ENCODE data around the gene WTIP. TPM values are rescaled to one million over a fixed set of nuclear protein-coding genes. Genes with fewer than 3 reads are reported as not detected.

Gene WTIP
- total RNA-seq, 1 experiment from 2014 or later: 32.5 TPM

GRCh38 chr19:34503531-34504272 is 22.1 kb downstream of the WTIP start:
- Histone ChIP-seq H3K27me3 (ENCODE audit: insufficient read depth, low read length) (no peaks in the 10 kb centered on the region), H3K18ac (ENCODE audit: insufficient read length, low read depth, low read length) (no peak overlapping the region), H2BK5ac (ENCODE audit: insufficient read length, low read length) (no peak overlapping the region), H3K4me1 (ENCODE audit: insufficient read depth, low read length) (no peaks in the 10 kb centered on the region), H3T11ph (ENCODE audit: low read length) (no peak overlapping the region), H2AFZ (ENCODE audit: low read length) (no peak overlapping the region), H4K91ac (ENCODE audit: insufficient read length, low read depth, low read length) (no peak overlapping the region), H3K4me2 (ENCODE audit: insufficient read depth, insufficient read length, low read length) (no peak overlapping the region), H3K4ac (ENCODE audit: low read depth, low read length) (no peak overlapping the region), H3K23me2 (ENCODE audit: insufficient read length, low read depth, low read length, poor library complexity, severe bottlenecking) (no peaks in the 10 kb centered on the region), H4K5ac (ENCODE audit: insufficient read length, low read depth, low read length) (no peak overlapping the region), H2BK120ac (ENCODE audit: low read depth, low read length, poor library complexity, severe bottlenecking) (no peak overlapping the region), H4K20me1 (ENCODE audit: control insufficient read depth, insufficient read depth, insufficient read length) (no peaks in the 10 kb centered on the region), H3K79me2 (ENCODE audit: insufficient read depth, low read length) (no peaks in the 10 kb centered on the region), H3K56ac (ENCODE audit: insufficient read length, low read depth, low read length) (no peak overlapping the region), H2BK15ac (ENCODE audit: low read depth, low read length) (no peak overlapping the region), H3K9me3 (ENCODE audit: control insufficient read depth, low read depth, low read length) (no peaks in the 10 kb centered on the region), H3K79me1 (ENCODE audit: insufficient read depth, low read depth, low read length, poor library complexity, severe bottlenecking) (no peaks in the 10 kb centered on the region), H2AK5ac (ENCODE audit: insufficient read length, low read length) (no peak overlapping the region), H3K9ac (ENCODE audit: extremely low read depth, insufficient read length, low read length) (no peak overlapping the region), H2BK20ac (ENCODE audit: low read depth, low read length, poor library complexity, severe bottlenecking) (no peak overlapping the region), H3K14ac (ENCODE audit: insufficient read depth, low read length) (no peak overlapping the region; the same call in 1 of the 2 replicates), H4K8ac (replicated peaks; ENCODE audit: insufficient read length, low read depth, low read length) (no peak overlapping the region), H2BK12ac (ENCODE audit: insufficient read length, low read depth, low read length) (no peak overlapping the region), H3K23ac (ENCODE audit: insufficient read length, low read depth, low read length) (no peak overlapping the region), H3K27ac (ENCODE audit: insufficient read length, low read depth, low read length) (no peak overlapping the region)
- H3K27ac Mint-ChIP-seq: peak overlapping the region in 2 of 3 experiments; percentile 3 to 8; a peak in 3 of 7 replicates
- no peaks in the 10 kb centered on the region for H3K9me3 Mint-ChIP-seq
- peaks cover 2 to 7% (median 3%) of the 10 kb centered on the region in 3 experiments; a peak in 4 of 7 replicates for H3K36me3 Mint-ChIP-seq (ENCODE audit: insufficient read depth in 1 of 3, low read depth in 3 of 3)
- no peak overlapping the region for H3K4me3 Mint-ChIP-seq
- no peak for TF ChIP-seq CTCF (conservative IDR thresholded peaks at IDR 0.05)
- peaks cover 8% of the 10 kb centered on the region for H3K27me3 Mint-ChIP-seq (ENCODE audit: low read depth)
- WGBS (ENCODE audit: extremely low coverage, insufficient read length, low lambda C conversion rate): 100% methylated on average over 2 of the region's 16 CpGs
- no peak for DNase-seq
- peaks cover 19 to 20% of the 10 kb centered on the region in 2 experiments for H3K4me1 Mint-ChIP-seq

Measured in H9 (cell line).